SK-N-SH treated with all-trans-retinoic acid at 6 μM for 48 hours (cell line): ENCODE results near the gene RFX3.
A peak's percentile ranks its signal among the peaks of the same experiment; 100 is the strongest.

Experiments used
- ATAC-seq: fragments of 200-7000 bp; cut with Tn5 transposase; 3 replicates; pipeline ENCODE4 v1.9.1; 2020; ENCODE audit warnings: mild to moderate bottlenecking, moderate library complexity
- ARNTL ChIP-seq: fragments of 450-650 bp; formaldehyde crosslinking; IDR thresholded peaks from 2 replicates; pipeline ENCODE4 v1.5.0; 2020; ENCODE audit warnings: low read depth, mild to moderate bottlenecking, moderate library complexity, borderline replicate concordance
- BACH2 ChIP-seq: fragments of 250-450 bp; sonication (Bioruptor Pico); IDR thresholded peaks from 2 replicates; pipeline ENCODE4 v1.9.0; 2021; ENCODE audit warnings: mild to moderate bottlenecking, borderline replicate concordance
- CSRNP3 ChIP-seq: fragments of 250-450 bp; sonication (Bioruptor Pico); IDR thresholded peaks from 2 replicates; pipeline ENCODE4 v1.5.1; 2021; ENCODE audit warnings: mild to moderate bottlenecking, moderate library complexity
- ISL1 ChIP-seq: fragments of 250-450 bp; sonication (Bioruptor Pico); IDR thresholded peaks from 2 replicates; pipeline ENCODE4 v2.1.2; 2022; ENCODE audit warnings: mild to moderate bottlenecking, moderate library complexity
- PATZ1 ChIP-seq: fragments of 250-450 bp; sonication (Bioruptor Pico); IDR thresholded peaks from 2 replicates; pipeline ENCODE4 v1.8.0; 2020; ENCODE audit warnings: mild to moderate bottlenecking, moderate library complexity, borderline replicate concordance
- POU6F1 ChIP-seq: fragments of 250-450 bp; sonication (Bioruptor Pico); IDR thresholded peaks from 2 replicates; pipeline ENCODE4 v1.8.0; 2021; ENCODE audit warnings: low read depth, mild to moderate bottlenecking, moderate library complexity, borderline replicate concordance
- RARB ChIP-seq: fragments of 250-450 bp; sonication (Bioruptor Pico); IDR thresholded peaks from 2 replicates; pipeline ENCODE4 v1.8.0; 2021; ENCODE audit warnings: mild to moderate bottlenecking, moderate library complexity
- SNAI2 ChIP-seq: fragments of 250-450 bp; sonication (Bioruptor Pico); IDR thresholded peaks from 2 replicates; pipeline ENCODE4 v1.5.0; 2020; ENCODE audit warnings: mild to moderate bottlenecking, moderate library complexity
- TCF4 ChIP-seq: fragments of 250-450 bp; sonication (Bioruptor Pico); IDR thresholded peaks from 2 replicates; pipeline ENCODE4 v1.8.0; 2021; ENCODE audit warnings: mild to moderate bottlenecking, moderate library complexity, borderline replicate concordance
- TOX ChIP-seq: fragments of 250-450 bp; sonication (Bioruptor Pico); IDR thresholded peaks from 2 replicates; pipeline ENCODE4 v1.8.0; 2021; ENCODE audit warnings: mild to moderate bottlenecking, moderate library complexity, borderline replicate concordance
- TSHZ2 ChIP-seq: fragments of 250-450 bp; sonication (Bioruptor Pico); IDR thresholded peaks from 2 replicates; pipeline ENCODE4 v1.5.0; 2020; ENCODE audit warnings: mild to moderate bottlenecking, moderate library complexity
- ZC3H10 ChIP-seq: fragments of 250-450 bp; sonication (Bioruptor Pico); IDR thresholded peaks from 2 replicates; pipeline ENCODE4 v1.5.1; 2021; ENCODE audit warnings: mild to moderate bottlenecking, moderate library complexity
- ZFP3 ChIP-seq: fragments of 250-450 bp; sonication (Bioruptor Pico); IDR thresholded peaks from 2 replicates; pipeline ENCODE4 v1.5.0; 2020; ENCODE audit warnings: mild to moderate bottlenecking, moderate library complexity
- ZFP30 ChIP-seq: fragments of 450-650 bp; formaldehyde crosslinking; IDR thresholded peaks from 2 replicates; pipeline ENCODE4 v1.5.0; 2022; ENCODE audit warnings: mild to moderate bottlenecking, moderate library complexity
- ZNF565 ChIP-seq: fragments of 450-650 bp; formaldehyde crosslinking; conservative IDR thresholded peaks from 2 replicates; pipeline ENCODE4 v1.5.0; 2020; ENCODE audit warnings: low read depth, mild to moderate bottlenecking, moderate library complexity
- ZNF70 ChIP-seq: fragments of 450-650 bp; formaldehyde crosslinking; IDR thresholded peaks from 2 replicates; pipeline ENCODE4 v1.5.0; 2020; ENCODE audit warnings: mild to moderate bottlenecking, moderate library complexity
- ZNF8 ChIP-seq: fragments of 450-650 bp; formaldehyde crosslinking; IDR thresholded peaks from 2 replicates; pipeline ENCODE4 v1.5.0; 2020; ENCODE audit warnings: mild to moderate bottlenecking, moderate library complexity

Gene RFX3

GRCh38 chr9:3467593-3468219 lies 58.1 kb downstream of the RFX3 start:
- peak; percentile 100 for ATAC-seq
- TF ChIP-seq ARNTL (CRISPR knock-in tag): no peak
- no peak for TF ChIP-seq SNAI2
- no peak for TF ChIP-seq RARB
- no peak for TF ChIP-seq ZC3H10 (CRISPR knock-in tag)
- TF ChIP-seq POU6F1 (CRISPR knock-in tag): no peak
- no peak for TF ChIP-seq ZNF8 (CRISPR knock-in tag)
- TF ChIP-seq ZFP3 (CRISPR knock-in tag): no peak
- TF ChIP-seq ZNF70 (CRISPR knock-in tag): no peak
- no peak for TF ChIP-seq TSHZ2 (CRISPR knock-in tag)
- TF ChIP-seq ZFP30 (CRISPR knock-in tag): no peak
- TF ChIP-seq TOX (CRISPR knock-in tag): no peak
- no peak for TF ChIP-seq CSRNP3 (CRISPR knock-in tag)
- TF ChIP-seq PATZ1 (CRISPR knock-in tag): no peak
- TF ChIP-seq ZNF565 (CRISPR knock-in tag): no peak

- ATAC-seq: no peak
- TF ChIP-seq ZC3H10 (CRISPR knock-in tag): no peak
- no peak for TF ChIP-seq ZNF8 (CRISPR knock-in tag)
- no peak for TF ChIP-seq PATZ1 (CRISPR knock-in tag)
- no peak for TF ChIP-seq BACH2 (CRISPR knock-in tag)
- TF ChIP-seq ISL1 (CRISPR knock-in tag): no peak
- no peak for TF ChIP-seq ARNTL (CRISPR knock-in tag)
- no peak for TF ChIP-seq SNAI2
- TF ChIP-seq TOX (CRISPR knock-in tag): no peak
- TF ChIP-seq, all 23 proteins: peak for 0
These were observed 61.7 kb downstream of the RFX3 start for GRCh38 chr9:3464033-3464638.

DNA sequence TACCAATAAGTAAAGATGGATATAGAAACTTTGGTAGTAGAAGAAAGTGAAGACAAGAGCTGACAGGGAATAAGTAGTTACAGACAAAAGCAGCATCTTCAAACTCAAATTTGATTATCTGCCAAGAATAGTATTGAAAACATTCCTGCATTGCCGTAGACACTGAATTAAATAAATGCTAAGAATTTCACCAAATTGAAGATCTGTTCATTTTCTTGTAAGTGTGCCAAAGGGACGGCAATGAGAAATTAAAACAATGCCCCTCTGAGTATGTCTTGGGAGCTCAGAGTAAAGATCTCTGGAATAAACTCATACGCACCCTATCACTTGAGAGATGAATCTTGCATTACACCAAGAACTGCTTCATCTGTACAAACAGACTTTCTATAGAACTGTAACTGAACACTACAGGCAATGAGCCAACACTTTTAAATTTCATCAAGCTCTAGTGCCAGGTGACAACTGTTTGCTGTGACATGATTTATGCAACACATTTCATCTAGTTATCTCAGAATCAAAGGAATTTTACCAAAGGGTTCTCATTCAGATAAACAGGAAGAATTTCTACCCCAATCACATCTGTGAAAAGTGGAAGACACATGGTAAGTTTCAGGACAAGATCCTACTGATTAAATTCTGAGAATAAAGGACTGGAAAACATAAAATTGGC lies 66.9 kb downstream of the RFX3 start:
- peak; percentile 90 for TF ChIP-seq ISL1 (CRISPR knock-in tag)
- TF ChIP-seq TCF4 (CRISPR knock-in tag): peak; percentile 79; the same call in 1 of the 2 replicates
- no peak for TF ChIP-seq ZFP30 (CRISPR knock-in tag)
- 0 out of 2 replicates have a peak, but pooled peaks have one; percentile 69 for TF ChIP-seq TSHZ2 (CRISPR knock-in tag)
- TF ChIP-seq TOX (CRISPR knock-in tag): 0 out of 2 replicates have a peak, but pooled peaks have one; percentile 4
- TF ChIP-seq ZFP3 (CRISPR knock-in tag): no peak
- TF ChIP-seq SNAI2: peak; percentile 44; the same call in 1 of the 2 replicates

More for the DNA sequence above, 66.9 kb downstream of the RFX3 start:
- peak; percentile 96 for ATAC-seq
